SK-N-SH treated with all-trans-retinoic acid at 6 μM for 48 hours (cell line): Measurements from ENCODE around the gene ZFP90.

ENCODE experiments used
- ARNTL ChIP-seq: fragments of 450-650 bp; formaldehyde crosslinking; IDR thresholded peaks from 2 replicates; pipeline ENCODE4 v1.5.0; 2020; ENCODE audit warnings: low read depth, mild to moderate bottlenecking, moderate library complexity, borderline replicate concordance
- CREB5 ChIP-seq: fragments of 250-450 bp; sonication (Bioruptor Pico); IDR thresholded peaks from 2 replicates; pipeline ENCODE4 v1.5.1; 2020; ENCODE audit warnings: low read depth, mild to moderate bottlenecking, moderate library complexity
- CSDC2 ChIP-seq: fragments of 250-450 bp; sonication (Bioruptor Pico); IDR thresholded peaks from 2 replicates; pipeline ENCODE4 v1.5.0; 2020; ENCODE audit warnings: mild to moderate bottlenecking, moderate library complexity
- PPARA ChIP-seq: fragments of 250-450 bp; sonication (Bioruptor Pico); IDR thresholded peaks from 2 replicates; pipeline ENCODE4 v1.5.0; 2020; ENCODE audit warnings: mild to moderate bottlenecking, borderline replicate concordance
- RARB ChIP-seq: fragments of 250-450 bp; sonication (Bioruptor Pico); IDR thresholded peaks from 2 replicates; pipeline ENCODE4 v1.8.0; 2021; ENCODE audit warnings: mild to moderate bottlenecking, moderate library complexity
- ZFP3 ChIP-seq: fragments of 250-450 bp; sonication (Bioruptor Pico); IDR thresholded peaks from 2 replicates; pipeline ENCODE4 v1.5.0; 2020; ENCODE audit warnings: mild to moderate bottlenecking, moderate library complexity
- ZFP30 ChIP-seq: fragments of 450-650 bp; formaldehyde crosslinking; IDR thresholded peaks from 2 replicates; pipeline ENCODE4 v1.5.0; 2022; ENCODE audit warnings: mild to moderate bottlenecking, moderate library complexity
- ZNF565 ChIP-seq: fragments of 450-650 bp; formaldehyde crosslinking; conservative IDR thresholded peaks from 2 replicates; pipeline ENCODE4 v1.5.0; 2020; ENCODE audit warnings: low read depth, mild to moderate bottlenecking, moderate library complexity
- ZNF8 ChIP-seq: fragments of 450-650 bp; formaldehyde crosslinking; IDR thresholded peaks from 2 replicates; pipeline ENCODE4 v1.5.0; 2020; ENCODE audit warnings: mild to moderate bottlenecking, moderate library complexity
- TF ChIP-seq, protein P1 (sequence below): fragments of 250-450 bp; sonication (Bioruptor Pico); IDR thresholded peaks from 2 replicates; pipeline ENCODE4 v1.5.0; 2020; ENCODE audit warnings: mild to moderate bottlenecking, moderate library complexity

- no peak for TF ChIP-seq CREB5 (CRISPR knock-in tag)
- TF ChIP-seq ZFP3 (CRISPR knock-in tag), result no peak
- TF ChIP-seq, protein P1, sequence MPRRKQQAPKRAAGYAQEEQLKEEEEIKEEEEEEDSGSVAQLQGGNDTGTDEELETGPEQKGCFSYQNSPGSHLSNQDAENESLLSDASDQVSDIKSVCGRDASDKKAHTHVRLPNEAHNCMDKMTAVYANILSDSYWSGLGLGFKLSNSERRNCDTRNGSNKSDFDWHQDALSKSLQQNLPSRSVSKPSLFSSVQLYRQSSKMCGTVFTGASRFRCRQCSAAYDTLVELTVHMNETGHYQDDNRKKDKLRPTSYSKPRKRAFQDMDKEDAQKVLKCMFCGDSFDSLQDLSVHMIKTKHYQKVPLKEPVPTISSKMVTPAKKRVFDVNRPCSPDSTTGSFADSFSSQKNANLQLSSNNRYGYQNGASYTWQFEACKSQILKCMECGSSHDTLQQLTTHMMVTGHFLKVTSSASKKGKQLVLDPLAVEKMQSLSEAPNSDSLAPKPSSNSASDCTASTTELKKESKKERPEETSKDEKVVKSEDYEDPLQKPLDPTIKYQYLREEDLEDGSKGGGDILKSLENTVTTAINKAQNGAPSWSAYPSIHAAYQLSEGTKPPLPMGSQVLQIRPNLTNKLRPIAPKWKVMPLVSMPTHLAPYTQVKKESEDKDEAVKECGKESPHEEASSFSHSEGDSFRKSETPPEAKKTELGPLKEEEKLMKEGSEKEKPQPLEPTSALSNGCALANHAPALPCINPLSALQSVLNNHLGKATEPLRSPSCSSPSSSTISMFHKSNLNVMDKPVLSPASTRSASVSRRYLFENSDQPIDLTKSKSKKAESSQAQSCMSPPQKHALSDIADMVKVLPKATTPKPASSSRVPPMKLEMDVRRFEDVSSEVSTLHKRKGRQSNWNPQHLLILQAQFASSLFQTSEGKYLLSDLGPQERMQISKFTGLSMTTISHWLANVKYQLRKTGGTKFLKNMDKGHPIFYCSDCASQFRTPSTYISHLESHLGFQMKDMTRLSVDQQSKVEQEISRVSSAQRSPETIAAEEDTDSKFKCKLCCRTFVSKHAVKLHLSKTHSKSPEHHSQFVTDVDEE (CRISPR knock-in tag), result no peak
- TF ChIP-seq CSDC2 (CRISPR knock-in tag), result no peak
- TF ChIP-seq ZFP30 (CRISPR knock-in tag), result no peak
- TF ChIP-seq PPARA (CRISPR knock-in tag), result no peak
- no peak for TF ChIP-seq ARNTL (CRISPR knock-in tag)
- no peak for TF ChIP-seq ZNF565
- no peak for TF ChIP-seq ZNF8
- TF ChIP-seq RARB, result no peak
These were observed 45.5 kb upstream of the ZFP90 start for GRCh38 chr16:68493412-68494070.
